Thyroid gland (tissue), 4 donors: Measurements from ENCODE around the gene DHRS2.

Experiments
- POLR2A ChIP-seq, 2 donors: fragments of 450-650 bp; IDR thresholded peaks; one replicate each; pipeline ENCODE4 v1.6.1; 2017; ENCODE audit warnings: antibody characterized with exemption in 2 of 2, mild to moderate bottlenecking in 2 of 2, moderate library complexity in 1 of 2
- TF ChIP-seq, protein P1 (sequence below), 6 experiments: fragments of 200-600 bp in 3 of 6; fragments of 450-650 bp in 3 of 6; sonication (generic) in 3 of 6; IDR thresholded peaks; one replicate each; pipeline ENCODE4 v1.5.1; 2016 to 2019; ENCODE audit warnings: antibody characterized with exemption in 6 of 6, mild to moderate bottlenecking in 2 of 6, inconsistent platforms in 1 of 6, moderate library complexity in 1 of 6

DNA sequence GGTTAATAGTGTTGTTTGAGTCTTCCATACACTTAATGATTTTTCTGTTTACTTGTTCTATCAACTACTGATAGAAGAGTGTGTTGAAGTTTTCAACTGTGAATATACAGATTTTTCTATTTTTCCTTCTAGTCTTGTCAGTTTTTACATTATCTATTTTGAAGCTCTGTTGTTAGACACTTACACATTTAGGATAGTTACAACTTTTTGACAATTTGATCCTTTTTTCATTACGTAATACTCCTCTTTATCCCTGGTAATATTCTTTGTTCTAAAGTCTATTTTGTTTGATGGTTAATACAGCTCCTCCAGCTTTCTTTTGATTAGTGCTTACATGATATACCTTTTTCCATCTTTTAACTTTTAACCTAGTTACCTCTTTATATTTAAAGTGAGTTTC, 45.2 kb downstream of the DHRS2 start:
- TF ChIP-seq POLR2A (IDR thresholded peaks at IDR 0.05), result no peak
- TF ChIP-seq, protein P1, sequence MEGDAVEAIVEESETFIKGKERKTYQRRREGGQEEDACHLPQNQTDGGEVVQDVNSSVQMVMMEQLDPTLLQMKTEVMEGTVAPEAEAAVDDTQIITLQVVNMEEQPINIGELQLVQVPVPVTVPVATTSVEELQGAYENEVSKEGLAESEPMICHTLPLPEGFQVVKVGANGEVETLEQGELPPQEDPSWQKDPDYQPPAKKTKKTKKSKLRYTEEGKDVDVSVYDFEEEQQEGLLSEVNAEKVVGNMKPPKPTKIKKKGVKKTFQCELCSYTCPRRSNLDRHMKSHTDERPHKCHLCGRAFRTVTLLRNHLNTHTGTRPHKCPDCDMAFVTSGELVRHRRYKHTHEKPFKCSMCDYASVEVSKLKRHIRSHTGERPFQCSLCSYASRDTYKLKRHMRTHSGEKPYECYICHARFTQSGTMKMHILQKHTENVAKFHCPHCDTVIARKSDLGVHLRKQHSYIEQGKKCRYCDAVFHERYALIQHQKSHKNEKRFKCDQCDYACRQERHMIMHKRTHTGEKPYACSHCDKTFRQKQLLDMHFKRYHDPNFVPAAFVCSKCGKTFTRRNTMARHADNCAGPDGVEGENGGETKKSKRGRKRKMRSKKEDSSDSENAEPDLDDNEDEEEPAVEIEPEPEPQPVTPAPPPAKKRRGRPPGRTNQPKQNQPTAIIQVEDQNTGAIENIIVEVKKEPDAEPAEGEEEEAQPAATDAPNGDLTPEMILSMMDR (IDR thresholded peaks at IDR 0.05), result no peak
